Measurements from ENCODE around the gene ZNF512B. TPM values are rescaled to one million over a fixed set of nuclear protein-coding genes. Genes with fewer than 3 reads are reported as not detected.

The ZNF512B gene
- total RNA-seq, 2 donors from 2014 or later: 23.7 to 26.8 TPM

DNA sequence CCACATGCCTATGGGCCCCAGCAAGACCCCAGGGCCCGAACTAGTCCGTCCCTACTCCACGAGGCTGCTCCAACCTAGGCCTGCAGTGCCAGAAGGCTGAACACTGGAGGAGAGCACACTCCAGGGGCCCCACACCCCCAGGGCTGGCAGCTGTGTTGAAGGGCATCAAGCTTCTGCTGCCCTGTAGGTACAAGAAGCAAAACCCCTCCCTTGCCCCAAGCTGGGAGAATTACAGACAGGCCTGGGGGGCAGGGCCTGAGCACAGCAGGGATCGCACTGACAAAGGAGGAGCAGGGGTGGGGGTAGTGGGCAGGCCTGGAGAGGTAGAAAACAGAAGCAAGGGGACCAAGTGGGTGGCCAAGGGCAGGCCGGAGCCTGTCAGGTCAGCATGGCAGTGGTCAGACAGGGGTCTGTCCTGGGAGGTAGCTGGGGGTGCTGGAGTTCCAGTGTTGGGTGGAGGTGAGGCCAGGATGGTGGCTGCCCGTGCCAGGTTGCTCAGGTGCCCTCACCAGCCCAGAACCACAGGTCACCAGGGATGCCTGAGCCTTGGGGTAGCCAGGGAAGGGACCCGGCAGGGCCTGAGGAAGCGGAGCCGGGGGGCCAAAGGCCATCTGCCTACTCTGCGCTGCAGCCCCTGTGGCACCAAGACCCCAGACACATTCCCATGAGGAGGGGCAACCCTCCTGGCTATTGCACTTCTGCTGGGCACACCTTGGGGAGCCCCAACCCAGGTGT, 10.6 kb downstream of the ZNF512B start:
- H3K4me1 Mint-ChIP-seq: peaks cover 25% of the 10 kb centered on the region
- no peak overlapping the region for H3K4me3 ChIP-seq (ENCODE audit: low read length)
- H3K9me3 ChIP-seq (ENCODE audit: control insufficient read depth, low read length): peaks cover 6% of the 10 kb centered on the region
- H3K27ac ChIP-seq (ENCODE audit: low read depth, low read length): no peak overlapping the region
- TF ChIP-seq, protein P1, sequence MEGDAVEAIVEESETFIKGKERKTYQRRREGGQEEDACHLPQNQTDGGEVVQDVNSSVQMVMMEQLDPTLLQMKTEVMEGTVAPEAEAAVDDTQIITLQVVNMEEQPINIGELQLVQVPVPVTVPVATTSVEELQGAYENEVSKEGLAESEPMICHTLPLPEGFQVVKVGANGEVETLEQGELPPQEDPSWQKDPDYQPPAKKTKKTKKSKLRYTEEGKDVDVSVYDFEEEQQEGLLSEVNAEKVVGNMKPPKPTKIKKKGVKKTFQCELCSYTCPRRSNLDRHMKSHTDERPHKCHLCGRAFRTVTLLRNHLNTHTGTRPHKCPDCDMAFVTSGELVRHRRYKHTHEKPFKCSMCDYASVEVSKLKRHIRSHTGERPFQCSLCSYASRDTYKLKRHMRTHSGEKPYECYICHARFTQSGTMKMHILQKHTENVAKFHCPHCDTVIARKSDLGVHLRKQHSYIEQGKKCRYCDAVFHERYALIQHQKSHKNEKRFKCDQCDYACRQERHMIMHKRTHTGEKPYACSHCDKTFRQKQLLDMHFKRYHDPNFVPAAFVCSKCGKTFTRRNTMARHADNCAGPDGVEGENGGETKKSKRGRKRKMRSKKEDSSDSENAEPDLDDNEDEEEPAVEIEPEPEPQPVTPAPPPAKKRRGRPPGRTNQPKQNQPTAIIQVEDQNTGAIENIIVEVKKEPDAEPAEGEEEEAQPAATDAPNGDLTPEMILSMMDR (conservative IDR thresholded peaks at IDR 0.05): no peak
- H3K36me3 Mint-ChIP-seq (ENCODE audit: low read depth): peaks cover 24% of the 10 kb centered on the region
- peak overlapping the region; percentile 85 for H3K27ac Mint-ChIP-seq
- WGBS, 2 experiments (ENCODE audit: insufficient coverage in 1 of 2, insufficient read length in 1 of 2): 72 to 84% methylated on average over 6 to 10 of the region's 10 CpGs
- peaks cover 15% of the 10 kb centered on the region for H3K4me1 ChIP-seq (ENCODE audit: control insufficient read depth, insufficient read depth, low read length)
- peaks cover 11% of the 10 kb centered on the region for H3K36me3 ChIP-seq (ENCODE audit: control insufficient read depth, insufficient read depth, low read length)
- DNase-seq: no peak
- H3K4me3 Mint-ChIP-seq: no peak overlapping the region
- H3K9ac ChIP-seq (ENCODE audit: extremely low read depth, low read length, poor library complexity, severe bottlenecking): no peak overlapping the region
- H3K27me3 Mint-ChIP-seq (ENCODE audit: insufficient read depth): no peaks in the 10 kb centered on the region
- H3K27me3 ChIP-seq (ENCODE audit: control insufficient read depth, insufficient read depth, low read length, poor library complexity, severe bottlenecking): no peaks in the 10 kb centered on the region
- H3K9me3 Mint-ChIP-seq: peaks cover 2% of the 10 kb centered on the region

DNA sequence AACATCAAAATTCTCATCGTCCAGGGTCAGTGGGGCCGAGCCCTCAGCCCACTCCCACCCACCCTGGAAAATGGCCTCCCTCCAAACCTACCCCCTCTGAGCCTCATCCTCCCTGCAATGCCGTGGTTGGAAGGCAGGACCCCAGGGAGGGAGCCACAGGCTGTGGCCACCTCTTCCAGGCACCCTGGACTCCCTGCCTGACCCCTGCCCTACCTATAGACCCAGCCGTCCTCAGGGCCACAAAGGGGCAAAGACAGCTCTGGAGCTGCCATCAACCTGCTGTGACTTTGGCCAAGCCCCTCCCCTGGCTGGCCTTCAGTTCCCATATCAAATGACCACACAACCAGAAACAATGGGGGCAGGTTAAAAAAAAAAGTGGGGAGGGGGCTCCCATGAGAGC, 11.3 kb downstream of the ZNF512B start:
- no peak overlapping the region for H3K27ac ChIP-seq (ENCODE audit: low read depth, low read length)
- TF ChIP-seq, protein P1 (conservative IDR thresholded peaks at IDR 0.05): no peak
- no peaks in the 10 kb centered on the region for H3K9me3 ChIP-seq (ENCODE audit: control insufficient read depth, low read length)
- peaks cover 20% of the 10 kb centered on the region for H3K36me3 Mint-ChIP-seq (ENCODE audit: low read depth)
- WGBS, 2 experiments (ENCODE audit: insufficient coverage in 1 of 2, insufficient read length in 1 of 2): 87% methylated on average over 4 of the region's 4 CpGs; no CpG with 5 or more reads in 1 of the 2 experiments
- H3K36me3 ChIP-seq (ENCODE audit: control insufficient read depth, insufficient read depth, low read length): peaks cover 6% of the 10 kb centered on the region
- H3K27me3 ChIP-seq (ENCODE audit: control insufficient read depth, insufficient read depth, low read length, poor library complexity, severe bottlenecking): no peaks in the 10 kb centered on the region
- H3K9me3 Mint-ChIP-seq: no peaks in the 10 kb centered on the region
- peak overlapping the region; percentile 85 for H3K27ac Mint-ChIP-seq
- H3K9ac ChIP-seq (ENCODE audit: extremely low read depth, low read length, poor library complexity, severe bottlenecking): no peak overlapping the region
- H3K4me3 ChIP-seq (ENCODE audit: low read length): no peak overlapping the region
- H3K27me3 Mint-ChIP-seq (ENCODE audit: insufficient read depth): no peaks in the 10 kb centered on the region
- peaks cover 15% of the 10 kb centered on the region for H3K4me1 ChIP-seq (ENCODE audit: control insufficient read depth, insufficient read depth, low read length)
- DNase-seq: no peak
- H3K4me3 Mint-ChIP-seq: no peak overlapping the region
- H3K4me1 Mint-ChIP-seq: peaks cover 29% of the 10 kb centered on the region

DNA sequence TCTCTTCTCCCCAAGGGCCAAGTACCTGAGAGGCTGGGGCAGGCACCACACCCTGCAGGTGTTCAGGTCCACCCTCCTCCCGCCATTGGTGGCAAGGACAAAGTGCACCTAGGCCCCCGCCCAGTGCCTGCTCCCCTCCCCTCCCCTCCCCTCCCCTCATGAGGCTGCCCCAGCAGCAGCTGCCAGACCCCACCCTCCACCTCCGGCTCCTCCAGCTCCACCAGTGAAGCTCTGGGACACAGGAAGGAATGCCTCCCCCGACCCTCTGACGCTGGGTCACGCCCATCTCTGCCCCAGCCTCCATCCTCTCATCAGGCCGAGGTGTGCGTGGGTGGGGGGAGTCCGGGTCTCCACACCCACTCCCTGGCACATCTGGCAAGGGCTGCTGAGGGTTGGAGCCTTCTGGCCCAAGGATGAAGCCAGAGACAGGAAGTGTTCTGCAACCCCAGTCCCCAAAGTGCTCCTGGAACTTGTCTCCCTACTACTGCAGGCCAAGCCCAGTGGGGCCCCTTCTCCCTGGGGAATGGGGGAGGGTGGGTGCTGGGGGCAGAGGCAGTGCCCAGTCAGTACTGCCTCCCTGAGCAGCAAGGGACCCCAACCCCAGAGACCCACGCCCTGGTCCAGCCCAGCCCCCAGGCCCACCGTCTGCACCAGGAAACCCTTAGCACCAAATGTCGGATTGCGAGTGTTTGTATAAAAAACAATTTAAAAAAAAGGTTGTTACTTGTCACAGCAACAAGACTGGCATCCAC, 11.9 kb downstream of the ZNF512B start:
- peaks cover 18% of the 10 kb centered on the region for H3K36me3 Mint-ChIP-seq (ENCODE audit: low read depth)
- peak overlapping the region; percentile 85 for H3K27ac Mint-ChIP-seq
- peak; percentile 93 for DNase-seq
- H3K27me3 Mint-ChIP-seq (ENCODE audit: insufficient read depth): no peaks in the 10 kb centered on the region
- Histone ChIP-seq H3K27ac (ENCODE audit: low read depth, low read length) (no peak overlapping the region), H3K4me3 (ENCODE audit: low read length) (no peak overlapping the region), H3K9ac (ENCODE audit: extremely low read depth, low read length, poor library complexity, severe bottlenecking) (no peak overlapping the region), H3K4me1 (ENCODE audit: control insufficient read depth, insufficient read depth, low read length) (peaks cover 15% of the 10 kb centered on the region), H3K36me3 (ENCODE audit: control insufficient read depth, insufficient read depth, low read length) (peaks cover 6% of the 10 kb centered on the region), H3K27me3 (ENCODE audit: control insufficient read depth, insufficient read depth, low read length, poor library complexity, severe bottlenecking) (no peaks in the 10 kb centered on the region), H3K9me3 (ENCODE audit: control insufficient read depth, low read length) (no peaks in the 10 kb centered on the region)
- peaks cover 29% of the 10 kb centered on the region for H3K4me1 Mint-ChIP-seq
- 35 to 70% methylated on average over 4 to 12 of the region's 13 CpGs for WGBS, 2 experiments (ENCODE audit: insufficient coverage in 1 of 2, insufficient read length in 1 of 2)
- peak overlapping the region; percentile 71 for H3K4me3 Mint-ChIP-seq
- H3K9me3 Mint-ChIP-seq: no peaks in the 10 kb centered on the region
- TF ChIP-seq, protein P1 (conservative IDR thresholded peaks at IDR 0.05): no peak

Measured in endodermal cell (in vitro differentiated cells).